ES-I3 (cell line): ENCODE measurements around the gene LTK.

Experiments used
- H3K36me3 ChIP-seq: 2 replicates; pipeline ENCODE4 v1.6.1; 2013; ENCODE audit warnings: mild to moderate bottlenecking, low read length, control low read depth, moderate library complexity; ENCODE audit not compliant: insufficient read depth
- H3K4me1 ChIP-seq: 2 replicates; pipeline ENCODE4 v1.6.1; 2013; ENCODE audit warnings: mild to moderate bottlenecking, control low read depth, low read length; ENCODE audit not compliant: insufficient read depth
- H3K9ac ChIP-seq: 2 replicates; pipeline ENCODE4 v1.6.1; 2013; ENCODE audit warnings: low read depth, mild to moderate bottlenecking, low read length, moderate library complexity
- H3K9me3 ChIP-seq: 2 replicates; pipeline ENCODE4 v1.6.1; 2013; ENCODE audit warnings: mild to moderate bottlenecking, low read length, moderate library complexity; ENCODE audit not compliant: control insufficient read depth, insufficient read depth

LTK gene

DNA sequence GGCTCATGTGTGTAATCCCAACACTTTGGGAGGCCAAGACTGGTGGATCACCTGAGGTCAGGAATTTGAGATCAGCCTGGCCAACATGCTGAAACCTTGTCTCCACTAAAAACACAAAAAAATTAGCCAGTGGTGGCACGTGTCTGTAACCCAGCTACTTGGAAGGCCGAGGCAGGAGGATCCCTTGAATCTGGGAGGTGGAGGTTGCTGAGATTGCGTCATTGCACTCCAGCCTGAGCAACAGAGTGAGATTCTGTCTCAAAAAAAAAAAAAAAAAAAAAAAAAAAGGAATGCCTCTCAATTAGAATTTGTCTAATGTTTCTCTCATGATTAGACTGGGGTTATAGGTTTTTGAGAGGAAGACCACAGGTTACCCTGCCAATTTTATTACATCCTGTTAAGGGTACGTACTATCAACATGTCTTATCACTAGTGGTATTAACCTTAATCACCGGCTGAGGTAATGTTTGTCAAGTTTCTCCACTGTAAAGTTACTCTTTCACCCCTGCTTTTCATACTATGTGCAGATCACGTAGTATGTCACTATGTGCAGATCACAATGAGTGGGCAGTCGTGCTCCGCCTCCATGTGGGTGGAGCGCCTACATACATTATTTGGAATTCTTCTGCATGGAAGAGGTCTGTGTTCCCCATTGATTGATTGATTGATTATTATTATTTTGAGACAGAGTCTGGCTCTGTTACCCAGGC lies 36.6 kb upstream of the LTK start:
- H3K9ac ChIP-seq: no peak overlapping the region
- H3K36me3 ChIP-seq: no peaks in the 10 kb centered on the region
- no peaks in the 10 kb centered on the region for H3K4me1 ChIP-seq
- H3K9me3 ChIP-seq: no peaks in the 10 kb centered on the region

- Histone ChIP-seq H3K9ac (no peak overlapping the region), H3K36me3 (no peaks in the 10 kb centered on the region; the same call in 1 of the 2 replicates), H3K9me3 (no peaks in the 10 kb centered on the region), H3K4me1 (no peaks in the 10 kb centered on the region)
Observed at GRCh38 chr15:41546851-41547786, 33.5 kb upstream of the LTK start.

GRCh38 chr15:41545218-41545617 lies 31.6 kb upstream of the LTK start:
- no peaks in the 10 kb centered on the region for H3K9me3 ChIP-seq
- H3K9ac ChIP-seq: no peak overlapping the region
- H3K4me1 ChIP-seq: no peaks in the 10 kb centered on the region
- H3K36me3 ChIP-seq: no peaks in the 10 kb centered on the region; the same call in 1 of the 2 replicates

GRCh38 chr15:41544650-41545015 lies 31.0 kb upstream of the LTK start:
- H3K4me1 ChIP-seq: no peaks in the 10 kb centered on the region
- no peak overlapping the region; the same call in 1 of the 2 replicates for H3K9ac ChIP-seq
- no peaks in the 10 kb centered on the region for H3K9me3 ChIP-seq
- no peaks in the 10 kb centered on the region; the same call in 1 of the 2 replicates for H3K36me3 ChIP-seq

DNA sequence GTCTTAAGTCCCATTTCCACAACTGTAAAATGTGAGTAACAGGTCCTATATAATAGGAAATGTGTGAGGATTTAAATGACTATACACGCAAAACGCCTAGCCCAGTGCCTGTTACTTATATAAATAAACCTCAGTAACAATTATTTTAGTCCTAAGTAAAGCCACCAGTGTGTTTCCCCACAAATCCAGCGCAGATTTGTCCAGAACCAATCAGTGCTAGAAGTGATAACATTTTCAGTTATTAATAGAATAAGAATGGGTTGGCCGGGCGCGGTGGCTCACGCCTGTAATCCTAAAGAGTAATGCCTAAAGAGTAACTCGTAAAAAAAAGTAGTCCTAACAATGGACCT lies 29.9 kb upstream of the LTK start:
- Histone ChIP-seq H3K9me3 (no peaks in the 10 kb centered on the region), H3K36me3 (no peaks in the 10 kb centered on the region; the same call in 1 of the 2 replicates), H3K4me1 (no peaks in the 10 kb centered on the region), H3K9ac (peak overlapping the region; percentile 96)

DNA sequence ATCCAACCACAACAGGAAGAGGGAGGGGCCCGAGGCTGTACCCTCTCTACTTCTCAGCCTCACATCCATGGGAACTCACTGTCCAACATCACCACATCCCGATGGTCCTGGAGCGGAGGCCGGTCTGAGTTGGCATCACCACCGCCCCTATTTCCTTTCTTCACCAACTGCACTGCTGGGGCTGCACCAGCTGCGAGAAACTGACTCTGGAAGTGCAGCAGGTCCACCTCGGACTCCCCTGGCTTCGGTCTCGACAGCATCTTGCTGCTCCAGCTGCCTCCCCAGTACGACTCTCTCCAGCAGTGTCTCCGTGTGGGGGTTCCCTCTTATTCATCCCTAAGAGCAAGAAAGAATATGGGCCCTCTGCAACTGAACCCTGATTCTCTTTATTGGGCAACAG lies 23.2 kb upstream of the LTK start:
- Histone ChIP-seq H3K9ac (no peak overlapping the region), H3K9me3 (no peaks in the 10 kb centered on the region), H3K4me1 (no peaks in the 10 kb centered on the region), H3K36me3 (peaks cover 13% of the 10 kb centered on the region)

- Histone ChIP-seq H3K9ac (no peak overlapping the region), H3K4me1 (no peaks in the 10 kb centered on the region), H3K9me3 (no peaks in the 10 kb centered on the region), H3K36me3 (peaks cover 13% of the 10 kb centered on the region)
Observed at GRCh38 chr15:41535544-41535943, 21.9 kb upstream of the LTK start.

DNA sequence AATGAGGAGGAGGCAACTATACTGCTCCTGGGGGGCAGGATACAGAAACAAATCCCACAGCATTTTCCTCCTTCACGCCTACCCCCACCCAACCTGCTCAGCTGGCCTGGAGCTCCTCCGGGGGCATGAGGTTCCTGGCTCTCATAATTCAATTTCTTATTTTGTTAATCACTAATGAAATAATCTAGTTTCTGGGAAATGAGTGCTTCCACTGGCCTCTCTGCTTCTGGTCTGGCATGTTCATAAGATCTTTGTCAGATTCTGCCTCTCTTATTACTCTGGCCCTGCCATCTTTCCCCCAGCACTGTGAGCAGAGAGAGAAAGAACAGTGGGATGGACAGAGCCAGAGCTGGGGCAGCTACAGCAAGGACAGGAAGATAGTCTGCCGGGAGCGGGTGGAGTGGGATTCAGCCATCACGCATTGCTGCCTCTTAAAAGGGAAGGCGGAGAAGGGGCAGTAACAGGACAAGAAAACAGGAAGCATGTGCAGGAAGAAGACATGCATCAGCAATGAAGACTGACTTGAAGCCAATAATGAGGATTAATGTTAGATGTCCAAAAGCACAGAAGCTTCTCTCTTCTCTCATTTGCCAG lies 16.8 kb upstream of the LTK start:
- Histone ChIP-seq H3K9ac (no peak overlapping the region), H3K4me1 (no peaks in the 10 kb centered on the region), H3K9me3 (no peaks in the 10 kb centered on the region), H3K36me3 (peaks cover 23% of the 10 kb centered on the region)

DNA sequence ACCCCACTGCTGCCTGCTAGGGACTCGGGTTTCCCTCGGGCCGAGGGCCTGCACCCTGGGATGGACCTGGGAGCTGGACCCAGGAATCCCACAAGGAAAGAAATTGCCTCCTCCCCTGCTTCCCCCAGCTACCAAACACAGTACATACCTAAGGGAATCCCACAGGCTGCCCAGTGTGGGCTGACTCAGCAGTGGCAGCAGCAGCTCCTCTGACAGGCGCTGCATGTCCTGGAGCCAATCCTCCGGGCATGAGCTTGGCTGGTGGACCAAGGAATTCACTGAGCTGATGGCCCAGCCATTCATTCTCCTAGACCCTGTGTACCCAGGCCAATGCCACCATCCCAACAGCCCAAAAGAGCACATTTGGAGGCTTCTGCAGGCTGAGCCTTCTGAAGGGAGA lies 9.5 kb upstream of the LTK start:
- peaks cover 3% of the 10 kb centered on the region for H3K36me3 ChIP-seq
- no peaks in the 10 kb centered on the region for H3K9me3 ChIP-seq
- no peak overlapping the region for H3K9ac ChIP-seq
- no peaks in the 10 kb centered on the region for H3K4me1 ChIP-seq

- H3K9me3 ChIP-seq: no peaks in the 10 kb centered on the region
- no peak overlapping the region for H3K9ac ChIP-seq
- H3K36me3 ChIP-seq: peaks cover under 1% of the 10 kb centered on the region
- no peaks in the 10 kb centered on the region for H3K4me1 ChIP-seq
Observed at GRCh38 chr15:41521614-41522013, 8.0 kb upstream of the LTK start.

DNA sequence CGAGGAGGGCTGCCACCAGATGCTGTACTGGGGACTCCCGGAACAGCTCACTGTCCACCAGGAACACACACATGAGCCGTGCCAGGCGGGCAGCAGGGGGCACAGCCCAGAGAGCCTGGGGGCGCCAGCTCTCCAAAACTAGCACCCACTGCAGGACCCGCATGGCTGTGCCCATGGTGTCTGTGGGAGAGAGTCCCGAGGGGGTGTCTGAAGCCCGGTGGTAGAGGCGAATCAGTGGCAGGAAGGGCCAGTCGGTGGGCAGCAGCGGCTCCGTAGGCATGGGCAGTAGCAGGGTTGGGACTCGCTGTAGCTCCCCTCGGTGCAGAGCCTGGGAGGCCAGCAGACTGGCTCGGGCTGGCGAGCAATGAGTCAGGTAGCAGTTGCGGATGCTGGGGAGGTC lies 7.0 kb upstream of the LTK start:
- no peaks in the 10 kb centered on the region for H3K9me3 ChIP-seq
- no peak overlapping the region for H3K9ac ChIP-seq
- H3K4me1 ChIP-seq: no peaks in the 10 kb centered on the region
- H3K36me3 ChIP-seq: no peaks in the 10 kb centered on the region

GRCh38 chr15:41517895-41518449 lies 4.3 kb upstream of the LTK start:
- Histone ChIP-seq H3K4me1 (no peaks in the 10 kb centered on the region), H3K36me3 (no peaks in the 10 kb centered on the region), H3K9ac (no peak overlapping the region), H3K9me3 (no peaks in the 10 kb centered on the region)

DNA sequence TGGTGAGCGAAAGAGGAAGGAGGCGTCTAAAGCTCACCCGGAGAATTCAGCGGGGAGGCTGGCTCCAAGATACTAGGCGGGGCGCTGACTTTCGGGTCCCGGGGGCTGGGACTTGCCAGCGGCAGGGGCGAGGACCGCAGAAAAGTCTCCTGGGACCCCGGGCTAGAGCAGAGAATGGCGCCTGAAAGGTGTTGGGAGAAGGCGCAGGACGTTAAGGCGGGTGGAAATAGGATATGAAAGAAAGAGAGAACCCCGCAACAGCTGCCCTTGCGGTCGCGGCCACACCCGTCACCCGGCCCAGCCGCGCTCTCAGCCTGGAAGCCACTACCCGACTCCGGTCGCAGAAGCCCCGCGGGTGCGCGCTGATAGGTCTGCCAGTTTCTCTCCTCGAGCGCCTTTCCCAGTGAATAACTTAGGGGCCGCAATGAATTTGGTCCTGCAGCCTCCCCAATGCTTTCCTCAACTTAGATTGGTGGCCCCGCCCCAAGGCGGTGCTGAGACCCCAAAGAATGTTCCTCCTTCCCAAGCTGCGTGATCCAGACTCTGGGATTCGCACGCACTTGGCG lies 604 bp downstream of the LTK start:
- Histone ChIP-seq H3K4me1 (no peaks in the 10 kb centered on the region), H3K9me3 (no peaks in the 10 kb centered on the region), H3K9ac (peak overlapping the region; percentile 41; the same call in 1 of the 2 replicates), H3K36me3 (no peaks in the 10 kb centered on the region)

GRCh38 chr15:41512512-41512939 lies 1.1 kb downstream of the LTK start:
- Histone ChIP-seq H3K9ac (peak overlapping the region; percentile 41; the same call in 1 of the 2 replicates), H3K36me3 (no peaks in the 10 kb centered on the region), H3K9me3 (no peaks in the 10 kb centered on the region), H3K4me1 (no peaks in the 10 kb centered on the region)
